ENCODE data around the gene TMPRSS13.
A peak's percentile ranks its signal among the peaks of the same experiment; 100 is the strongest.

Gene TMPRSS13

DNA sequence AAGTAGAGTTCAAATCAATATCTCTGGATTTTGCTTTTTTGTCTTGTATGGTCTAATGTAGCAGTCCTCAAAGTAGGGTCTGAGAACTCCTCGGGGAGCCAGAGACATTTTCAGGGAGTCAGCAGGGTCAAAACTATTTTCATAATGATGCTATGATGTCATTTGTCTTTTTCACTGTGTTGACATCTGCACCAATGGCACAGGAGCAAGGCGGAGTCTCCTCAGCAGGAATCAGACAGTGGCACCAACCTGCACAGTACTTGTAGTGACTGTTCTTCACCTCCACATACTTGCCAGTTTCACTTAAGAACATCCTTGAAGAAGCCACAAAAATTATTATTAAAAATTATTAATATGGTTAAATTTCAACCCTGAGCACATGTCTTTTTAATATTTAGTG lies 37.8 kb downstream of the TMPRSS13 start:
- no peak for DNase-seq (ENCODE audit: low spot score)

DNA sequence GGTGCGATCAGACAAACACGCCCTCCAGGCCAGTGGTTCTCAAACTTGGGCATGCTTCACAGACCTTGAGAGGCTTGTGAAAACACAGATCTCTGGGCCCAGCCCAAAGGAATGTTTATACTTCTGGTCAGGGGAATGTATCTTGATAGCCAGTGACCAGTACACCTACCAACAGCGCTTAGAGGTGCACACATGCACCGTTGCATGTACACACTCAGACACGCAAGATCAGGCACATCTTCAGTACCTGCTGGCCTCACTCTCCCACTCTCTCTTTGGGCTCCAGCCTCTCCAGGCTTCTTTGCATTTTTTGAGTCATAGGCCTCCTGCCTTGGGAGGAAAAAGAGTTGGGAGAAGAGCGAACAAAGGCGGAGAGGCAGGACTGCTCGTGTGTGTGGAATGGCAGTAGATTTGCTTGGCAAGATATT lies 41.0 kb downstream of the TMPRSS13 start:
- DNase-seq (ENCODE audit: low spot score): no peak

GRCh38 chr11:117887431-117888138 lies 41.6 kb downstream of the TMPRSS13 start:
- no peak for DNase-seq (ENCODE audit: low spot score)

DNA sequence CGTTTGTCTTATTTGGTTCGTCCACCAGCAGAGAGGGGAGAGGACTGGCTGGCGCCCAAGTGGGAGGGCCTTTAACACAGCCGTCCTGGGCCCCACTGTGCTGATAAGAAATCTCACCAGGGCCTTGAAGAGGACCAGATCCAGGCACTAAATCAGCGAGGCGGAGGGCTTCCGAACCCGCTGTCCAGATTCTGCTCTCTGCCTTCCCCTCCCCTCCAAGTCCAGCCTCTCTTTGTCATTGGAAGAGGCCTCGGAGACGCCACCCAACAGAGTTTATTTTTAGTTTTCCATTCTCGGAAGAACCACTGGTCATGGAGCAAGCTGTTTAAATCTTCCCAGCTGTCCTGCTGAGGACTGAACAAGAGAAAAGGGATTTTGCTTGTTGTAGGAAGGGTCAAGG lies 43.4 kb downstream of the TMPRSS13 start:
- DNase-seq (ENCODE audit: low spot score): no peak

DNA sequence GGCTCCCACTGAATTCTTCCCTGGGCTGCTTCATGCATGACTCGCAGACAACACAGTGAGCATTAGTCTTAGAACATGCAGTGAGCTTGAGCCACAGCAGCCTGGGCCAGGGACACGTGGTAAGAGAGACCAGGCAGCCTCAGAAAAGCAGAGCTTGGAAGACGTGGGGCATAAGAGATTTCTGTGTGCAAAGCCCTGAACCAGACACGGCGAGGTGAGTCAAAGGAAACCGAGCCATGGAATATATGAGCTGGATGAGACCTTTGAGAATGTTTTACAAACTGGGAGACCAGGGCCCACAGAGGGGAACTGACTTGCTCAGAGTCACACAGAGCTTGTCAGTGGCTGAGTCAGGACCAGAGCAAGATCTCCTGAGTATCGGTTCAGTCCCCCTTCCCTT lies 44.2 kb downstream of the TMPRSS13 start:
- DNase-seq (ENCODE audit: low spot score): peak; percentile 18

- no peak for DNase-seq (ENCODE audit: low spot score)
These were observed 46.1 kb downstream of the TMPRSS13 start for GRCh38 chr11:117883063-117883462.

DNA sequence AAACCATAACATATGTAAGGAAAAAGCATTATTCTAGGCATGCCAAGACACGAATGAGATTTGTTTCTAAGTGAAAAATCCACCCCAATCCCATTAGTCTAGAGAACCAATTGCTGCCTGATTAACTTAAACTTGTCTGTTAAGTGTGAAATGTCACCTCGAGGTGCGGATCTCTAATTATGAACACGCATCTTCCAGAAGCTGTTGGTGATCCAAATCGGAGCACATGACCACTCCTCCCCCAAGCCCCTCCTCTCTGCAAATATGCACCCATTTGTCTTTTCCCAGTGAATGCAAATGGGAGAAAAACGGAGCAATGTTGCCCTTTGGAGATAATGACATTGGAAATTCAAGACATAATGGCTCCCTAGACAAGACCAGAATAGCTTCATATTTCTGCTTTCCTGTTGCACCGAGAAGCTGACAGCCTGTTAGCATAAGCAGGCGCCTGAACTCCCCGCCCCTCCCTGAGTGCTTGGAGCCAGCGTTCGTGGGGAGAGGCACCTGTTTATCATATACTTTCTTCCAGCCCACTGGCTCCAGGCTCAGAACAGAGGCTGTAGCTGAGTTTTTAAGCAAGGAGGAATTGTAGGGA lies 46.8 kb downstream of the TMPRSS13 start:
- no peak for DNase-seq (ENCODE audit: low spot score)

DNA sequence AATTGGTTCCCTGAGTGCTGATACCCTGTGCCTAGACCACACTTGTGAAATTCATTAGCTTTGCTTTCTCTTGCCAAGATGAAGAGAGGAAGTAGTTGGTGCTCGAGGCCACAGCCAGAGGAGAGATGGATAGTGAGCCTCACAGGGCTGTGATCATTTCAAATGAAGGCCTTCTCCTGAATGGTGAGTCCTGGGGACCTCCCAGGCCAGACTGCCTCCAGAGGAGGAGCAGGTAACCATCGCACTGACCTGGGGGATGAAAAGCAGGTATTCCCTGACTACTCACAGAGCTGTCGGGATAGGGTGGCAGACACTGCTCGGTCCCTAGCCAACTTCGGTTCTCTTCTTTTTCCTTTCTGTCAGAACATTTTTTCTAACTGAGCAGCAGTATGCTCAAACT lies 48.0 kb downstream of the TMPRSS13 start:
- DNase-seq (ENCODE audit: low spot score): no peak

- no peak for DNase-seq (ENCODE audit: low spot score)
These were observed 49.4 kb downstream of the TMPRSS13 start for GRCh38 chr11:117879516-117880480.

DNA sequence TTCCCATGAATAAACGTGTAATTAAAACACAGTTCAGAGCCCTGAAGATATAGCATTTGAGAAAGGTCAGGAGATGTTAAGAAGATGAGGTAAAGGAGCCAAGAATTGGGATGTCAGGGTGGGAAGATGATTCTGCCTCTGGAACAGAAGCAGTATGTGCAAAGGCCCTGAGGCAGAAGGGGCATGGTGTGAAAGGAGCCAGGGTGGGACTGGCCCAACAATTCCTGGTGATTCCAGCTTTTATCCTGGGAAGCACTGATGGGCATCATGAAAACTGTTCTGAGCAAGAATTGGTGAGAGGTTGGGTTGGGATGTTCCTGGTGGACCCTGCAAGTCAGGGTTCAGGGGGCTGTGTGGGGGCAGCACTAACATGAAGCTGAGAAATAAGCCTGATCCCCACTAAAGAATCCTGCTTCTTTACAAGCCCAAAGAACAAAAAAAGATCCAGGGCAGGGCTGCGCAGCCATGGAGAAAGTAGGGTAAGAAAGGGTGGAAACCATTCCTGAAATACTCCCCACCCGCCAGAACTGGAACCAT lies 50.2 kb downstream of the TMPRSS13 start:
- no peak for DNase-seq (ENCODE audit: low spot score)

DNA sequence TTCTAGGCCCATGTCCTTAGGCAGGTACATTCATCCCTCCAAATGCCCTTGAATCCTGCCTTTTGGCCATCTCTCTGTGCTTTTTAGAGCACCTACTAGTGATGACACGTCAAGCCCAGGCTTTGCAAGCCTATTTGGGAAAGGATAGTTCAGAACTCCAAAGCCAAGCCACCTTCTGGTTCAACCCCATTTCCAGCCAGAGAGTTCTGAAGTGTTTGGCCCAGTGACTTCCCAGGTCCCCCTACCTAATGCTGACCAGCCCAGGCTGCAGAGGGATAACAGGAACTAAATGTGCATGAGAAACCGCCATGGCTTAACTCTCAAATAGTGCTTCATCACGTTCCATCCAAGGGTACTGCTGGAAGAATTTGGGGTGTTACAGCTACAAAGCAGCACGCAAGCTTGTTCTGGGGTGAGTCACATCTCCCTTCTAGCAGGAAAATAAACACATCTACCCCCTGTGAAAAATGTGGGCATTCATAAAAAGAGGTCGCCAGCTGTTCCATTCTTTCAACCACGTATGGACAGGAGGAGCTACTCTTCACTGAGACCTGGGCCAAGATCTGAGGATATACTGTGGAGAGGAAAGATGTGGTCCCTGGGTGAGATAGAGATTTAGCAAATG lies 50.8 kb downstream of the TMPRSS13 start:
- no peak for DNase-seq (ENCODE audit: low spot score)

- no peak for DNase-seq (ENCODE audit: low spot score)
These were observed 52.0 kb downstream of the TMPRSS13 start for GRCh38 chr11:117877120-117877784.

GRCh38 chr11:117876341-117877119 lies 52.7 kb downstream of the TMPRSS13 start, which contains the start of gene FXYD6:
FXYD6 (minus strand) TSS chr11:117876658; CDS start chr11:117842776, 33,882 bp downstream.
- DNase-seq (ENCODE audit: low spot score): no peak

DNA sequence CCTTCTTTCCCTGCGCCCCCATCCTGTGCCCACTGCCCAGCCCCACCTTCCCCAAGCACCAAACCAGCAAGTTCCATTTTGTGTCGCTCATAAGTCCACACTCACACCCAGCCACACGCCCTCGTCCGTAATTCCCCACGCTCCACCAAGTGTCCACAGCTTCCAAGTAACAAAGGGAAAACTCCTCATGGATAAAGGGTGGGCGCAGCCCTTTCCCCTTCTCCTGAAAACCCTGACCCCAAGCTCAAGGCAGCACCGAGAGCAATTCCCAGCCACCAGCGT lies 53.2 kb downstream of the TMPRSS13 start:
- no peak for DNase-seq (ENCODE audit: low spot score)

- no peak for DNase-seq (ENCODE audit: low spot score)
These were observed 53.7 kb downstream of the TMPRSS13 start for GRCh38 chr11:117875382-117876058.

GRCh38 chr11:117874910-117875381 lies 54.3 kb downstream of the TMPRSS13 start:
- no peak for DNase-seq (ENCODE audit: low spot score)

DNA sequence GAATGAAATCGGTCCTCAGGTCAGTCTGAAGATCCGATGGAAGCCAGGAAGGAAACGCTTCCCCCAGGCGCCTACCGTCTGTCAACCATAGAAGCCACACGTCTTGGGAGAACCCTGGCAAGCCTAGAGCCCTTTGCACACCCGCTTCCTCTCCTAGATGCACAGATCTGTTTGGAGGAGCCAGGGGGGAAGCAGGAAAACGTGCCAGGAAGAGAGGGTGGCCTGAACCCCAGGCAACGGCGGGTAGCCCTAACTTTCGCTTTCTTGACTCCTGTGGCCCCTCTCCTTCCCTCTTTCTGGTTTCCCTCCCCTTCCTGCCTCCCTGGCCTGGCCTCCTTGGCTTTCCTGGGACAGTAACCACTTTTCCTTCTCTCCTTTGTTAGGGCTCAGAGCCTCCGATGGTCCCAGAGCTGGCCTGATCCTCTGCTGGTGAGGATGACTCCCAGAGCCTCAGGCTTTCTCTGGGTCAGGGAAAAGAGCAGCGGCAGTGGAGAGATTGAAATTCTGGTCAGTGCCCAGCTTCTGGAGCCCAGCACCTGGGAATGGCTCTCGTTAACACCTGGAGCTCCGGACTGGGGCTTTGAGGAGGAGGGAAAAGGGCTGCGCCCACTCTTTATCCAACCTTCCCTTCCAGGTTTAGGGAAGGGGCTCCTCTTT lies 54.8 kb downstream of the TMPRSS13 start:
- no peak for DNase-seq (ENCODE audit: low spot score)

DNA sequence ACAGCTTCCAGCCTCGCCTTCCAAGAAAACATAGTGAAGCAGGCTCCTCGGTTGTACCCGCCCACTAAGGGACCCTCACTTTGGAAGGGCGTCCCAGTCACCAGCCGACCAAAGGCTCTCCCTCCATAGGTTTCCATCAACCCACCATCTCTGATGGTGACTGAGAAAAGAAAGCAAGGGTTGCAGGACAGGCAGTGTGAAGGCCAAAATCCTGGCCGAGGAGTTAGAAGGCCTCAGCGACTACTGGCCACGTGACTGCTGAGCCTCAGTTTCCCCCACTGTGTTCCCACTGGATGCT lies 55.4 kb downstream of the TMPRSS13 start:
- no peak for DNase-seq (ENCODE audit: low spot score)

DNA sequence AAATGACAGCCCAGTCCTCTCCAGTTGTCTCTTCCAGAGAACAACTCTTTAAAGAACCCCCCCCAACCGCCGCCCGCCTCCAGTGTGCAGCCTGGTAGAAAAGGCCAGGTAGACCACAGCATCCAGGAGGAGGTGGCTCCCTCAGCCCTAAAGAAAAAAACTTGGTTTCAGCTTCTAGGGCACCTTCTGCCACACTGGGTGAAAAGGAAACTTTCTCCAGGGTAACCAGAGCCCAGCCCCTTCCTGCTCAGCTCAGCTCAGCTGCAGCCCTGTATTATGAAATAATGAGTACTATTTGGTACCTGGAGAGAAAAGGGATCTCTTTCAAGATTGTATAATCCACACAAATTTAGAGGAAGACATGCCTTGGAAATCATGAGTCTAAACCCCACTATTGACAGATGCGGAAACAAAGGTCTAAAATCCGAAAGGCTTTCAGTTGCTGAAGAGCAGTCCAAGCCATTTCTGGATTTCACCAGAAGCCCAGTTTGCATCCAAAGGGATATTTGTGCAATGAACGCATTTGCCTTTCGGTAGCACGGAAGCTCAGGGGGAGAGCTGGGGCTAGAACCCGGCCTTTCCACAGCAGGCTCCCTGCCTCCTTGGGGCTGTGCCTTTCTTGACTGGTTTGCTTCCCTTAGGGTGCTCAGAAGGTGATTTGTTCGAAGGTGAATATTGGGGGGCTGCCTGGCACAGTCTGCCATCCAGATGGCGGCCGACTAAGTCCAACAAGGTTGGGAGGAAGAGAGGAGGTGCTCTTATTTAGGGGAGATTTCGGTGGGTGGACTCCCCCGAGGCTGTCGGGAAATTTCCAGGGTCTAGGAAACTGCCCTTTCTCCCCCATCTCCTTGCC lies 56.0 kb downstream of the TMPRSS13 start:
- no peak for DNase-seq (ENCODE audit: low spot score)

Data from RKO (cell line).